Amniotic stem cell (primary cell): ENCODE results near the gene CES2.
"Not testable (repeated sequence)": the region's sequence is repeated elsewhere in the genome, so short reads cannot be mapped to it uniquely, and the experiment has no call there.

Source experiments
- DNase-seq: peaks from one replicate; lab custom pipeline; 2025; lab: John Stamatoyannopoulos, UW

CES2 gene

GRCh38 chr16:66953462-66954096 lies 18.3 kb downstream of the CES2 start:
- DNase-seq: no peak

- DNase-seq: peak; percentile 69
These were observed 18.9 kb downstream of the CES2 start for GRCh38 chr16:66954097-66954659.

- not testable (repeated sequence) for DNase-seq
These were observed 20.2 kb downstream of the CES2 start for GRCh38 chr16:66955363-66956153.

GRCh38 chr16:66956154-66956457 lies 20.8 kb downstream of the CES2 start:
- DNase-seq: not testable (repeated sequence)

- no peak for DNase-seq
These were observed 23.8 kb downstream of the CES2 start for GRCh38 chr16:66958857-66959703.

- no peak for DNase-seq
These were observed 24.4 kb downstream of the CES2 start for GRCh38 chr16:66959704-66960161.

- DNase-seq: no peak
These were observed 25.0 kb downstream of the CES2 start for GRCh38 chr16:66960270-66960669.

- no peak for DNase-seq
These were observed 25.9 kb downstream of the CES2 start, which contains the start of gene CES3 for GRCh38 chr16:66961065-66961744. TSS of gene CES3 (plus strand) at chr16:66961266. CDS start at chr16:66961308, 42 bp downstream.

- no peak for DNase-seq
These were observed 26.6 kb downstream of the CES2 start for GRCh38 chr16:66961914-66962313.

- DNase-seq: no peak
These were observed 28.7 kb downstream of the CES2 start for GRCh38 chr16:66964049-66964448.

- DNase-seq: no peak
These were observed 33.5 kb downstream of the CES2 start for GRCh38 chr16:66968847-66969246.

GRCh38 chr16:66970775-66971720 lies 35.7 kb downstream of the CES2 start:
- no peak for DNase-seq

- no peak for DNase-seq
These were observed 37.7 kb downstream of the CES2 start for GRCh38 chr16:66972983-66973382.

- DNase-seq: no peak
These were observed 38.4 kb downstream of the CES2 start for GRCh38 chr16:66973716-66974115.

- DNase-seq: not testable (repeated sequence)
These were observed 39.0 kb downstream of the CES2 start for GRCh38 chr16:66974156-66974931.

GRCh38 chr16:66974932-66975246 lies 39.6 kb downstream of the CES2 start:
- DNase-seq: not testable (repeated sequence)

GRCh38 chr16:66975302-66975893 lies 40.1 kb downstream of the CES2 start:
- DNase-seq: no peak

GRCh38 chr16:66976746-66977145 lies 41.4 kb downstream of the CES2 start:
- DNase-seq: no peak

- peak; percentile 39 for DNase-seq
These were observed 42.2 kb downstream of the CES2 start for GRCh38 chr16:66977341-66978113.
